Measurements from ENCODE around the gene NR5A1. TPM values are rescaled to one million over a fixed set of nuclear protein-coding genes. Genes with fewer than 3 reads are reported as not detected.

Gene NR5A1
- total RNA-seq, 1 donor from 2014 or later: 1.2 TPM

DNA sequence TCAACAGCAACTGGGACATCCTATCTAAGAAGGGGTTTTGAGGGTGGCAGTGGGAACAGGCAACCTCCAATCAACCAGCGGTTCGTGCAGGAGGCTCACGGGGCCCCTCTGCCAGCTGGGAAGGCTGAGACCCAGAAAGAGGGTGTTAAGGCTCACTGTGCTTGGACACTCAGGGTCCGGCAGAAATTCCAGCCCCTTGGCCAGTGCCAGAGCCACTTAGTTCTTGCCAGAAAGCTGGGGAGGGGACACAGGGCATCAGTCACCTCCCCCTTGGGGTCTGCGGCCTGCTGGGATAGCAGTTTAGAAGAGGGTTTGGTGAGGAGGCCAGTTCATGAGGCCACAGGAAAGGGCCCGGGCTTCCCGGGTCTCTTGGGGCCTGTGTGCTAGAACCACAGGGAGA, 36.5 kb downstream of the NR5A1 start:
- TF ChIP-seq, protein P1, sequence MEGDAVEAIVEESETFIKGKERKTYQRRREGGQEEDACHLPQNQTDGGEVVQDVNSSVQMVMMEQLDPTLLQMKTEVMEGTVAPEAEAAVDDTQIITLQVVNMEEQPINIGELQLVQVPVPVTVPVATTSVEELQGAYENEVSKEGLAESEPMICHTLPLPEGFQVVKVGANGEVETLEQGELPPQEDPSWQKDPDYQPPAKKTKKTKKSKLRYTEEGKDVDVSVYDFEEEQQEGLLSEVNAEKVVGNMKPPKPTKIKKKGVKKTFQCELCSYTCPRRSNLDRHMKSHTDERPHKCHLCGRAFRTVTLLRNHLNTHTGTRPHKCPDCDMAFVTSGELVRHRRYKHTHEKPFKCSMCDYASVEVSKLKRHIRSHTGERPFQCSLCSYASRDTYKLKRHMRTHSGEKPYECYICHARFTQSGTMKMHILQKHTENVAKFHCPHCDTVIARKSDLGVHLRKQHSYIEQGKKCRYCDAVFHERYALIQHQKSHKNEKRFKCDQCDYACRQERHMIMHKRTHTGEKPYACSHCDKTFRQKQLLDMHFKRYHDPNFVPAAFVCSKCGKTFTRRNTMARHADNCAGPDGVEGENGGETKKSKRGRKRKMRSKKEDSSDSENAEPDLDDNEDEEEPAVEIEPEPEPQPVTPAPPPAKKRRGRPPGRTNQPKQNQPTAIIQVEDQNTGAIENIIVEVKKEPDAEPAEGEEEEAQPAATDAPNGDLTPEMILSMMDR (IDR thresholded peaks at IDR 0.05; ENCODE audit: unreplicated experiment): no peak
- DNase-seq (ENCODE audit: low spot score): no peak
- Mint-ChIP-seq H3K27ac (ENCODE audit: unreplicated experiment) (no peak overlapping the region), H3K27me3 (ENCODE audit: unreplicated experiment) (peaks cover 14% of the 10 kb centered on the region), H3K36me3 (ENCODE audit: low read depth, unreplicated experiment) (no peaks in the 10 kb centered on the region), H3K4me1 (ENCODE audit: unreplicated experiment) (peaks cover 2% of the 10 kb centered on the region), H3K4me3 (ENCODE audit: unreplicated experiment) (no peak overlapping the region), H3K9me3 (ENCODE audit: unreplicated experiment) (no peaks in the 10 kb centered on the region)

DNA sequence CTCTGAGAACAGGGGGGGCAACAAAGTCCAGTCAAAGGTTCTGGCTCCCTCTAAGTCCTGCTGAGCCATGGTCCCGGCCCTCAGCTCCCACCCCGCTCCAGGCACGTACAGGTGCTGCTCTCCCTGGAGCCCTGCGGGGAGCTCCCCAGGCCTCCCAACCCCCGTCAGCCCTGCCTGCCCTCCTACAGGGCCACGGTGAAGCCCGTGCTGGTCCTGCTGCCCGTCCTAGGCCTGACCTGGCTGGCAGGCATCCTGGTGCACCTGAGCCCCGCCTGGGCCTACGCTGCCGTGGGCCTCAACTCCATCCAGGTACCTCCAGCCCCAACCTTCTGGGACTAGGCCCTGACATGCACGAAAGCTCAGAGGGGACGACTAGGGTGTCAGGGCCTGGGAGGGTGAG, 36.9 kb downstream of the NR5A1 start:
- H3K27ac Mint-ChIP-seq (ENCODE audit: unreplicated experiment): no peak overlapping the region
- H3K9me3 Mint-ChIP-seq (ENCODE audit: unreplicated experiment): no peaks in the 10 kb centered on the region
- no peaks in the 10 kb centered on the region for H3K36me3 Mint-ChIP-seq (ENCODE audit: low read depth, unreplicated experiment)
- peaks cover 14% of the 10 kb centered on the region for H3K27me3 Mint-ChIP-seq (ENCODE audit: unreplicated experiment)
- H3K4me1 Mint-ChIP-seq (ENCODE audit: unreplicated experiment): peaks cover 2% of the 10 kb centered on the region
- no peak overlapping the region for H3K4me3 Mint-ChIP-seq (ENCODE audit: unreplicated experiment)
- no peak for DNase-seq (ENCODE audit: low spot score)
- TF ChIP-seq, protein P1 (IDR thresholded peaks at IDR 0.05; ENCODE audit: unreplicated experiment): no peak

DNA sequence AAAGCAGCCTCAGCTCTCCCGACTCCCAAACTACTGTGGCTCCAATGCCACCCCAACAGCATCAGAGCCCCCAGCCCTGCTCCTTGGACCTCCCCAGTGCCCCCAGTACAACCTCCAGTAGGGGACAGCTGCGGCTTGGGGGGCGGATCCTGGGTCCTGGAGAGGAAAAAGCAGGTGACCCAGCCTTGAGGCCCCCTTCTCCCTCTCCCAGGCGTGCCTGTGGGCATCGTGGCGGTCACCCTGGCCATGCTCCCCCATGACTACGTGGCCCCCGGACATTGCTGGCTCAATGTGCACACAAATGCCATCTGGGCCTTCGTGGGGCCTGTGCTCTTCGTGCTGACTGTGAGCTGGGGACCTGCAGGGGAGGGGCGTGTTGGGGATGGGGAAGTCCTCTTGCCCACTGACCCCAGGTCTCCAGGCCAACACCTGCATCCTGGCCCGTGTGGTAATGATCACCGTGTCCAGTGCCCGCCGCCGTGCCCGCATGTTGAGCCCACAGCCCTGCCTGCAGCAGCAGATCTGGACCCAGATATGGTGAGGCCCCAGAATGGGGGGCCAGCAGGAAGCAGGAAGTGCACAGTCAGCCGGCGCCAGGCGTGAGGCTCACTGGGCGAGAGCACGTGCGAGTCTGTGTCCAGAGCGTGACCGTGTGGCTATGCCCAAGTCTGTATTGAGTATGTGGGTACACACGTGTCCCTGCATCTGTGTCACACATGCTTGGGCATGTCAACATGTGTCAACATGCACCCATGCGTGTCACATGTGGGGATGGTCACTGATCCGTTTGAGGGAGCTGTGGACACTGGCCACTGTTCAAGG, 38.0 kb downstream of the NR5A1 start:
- Mint-ChIP-seq H3K27ac (ENCODE audit: unreplicated experiment) (no peak overlapping the region), H3K4me1 (ENCODE audit: unreplicated experiment) (peaks cover 2% of the 10 kb centered on the region), H3K27me3 (ENCODE audit: unreplicated experiment) (peaks cover 16% of the 10 kb centered on the region), H3K36me3 (ENCODE audit: low read depth, unreplicated experiment) (no peaks in the 10 kb centered on the region), H3K9me3 (ENCODE audit: unreplicated experiment) (no peaks in the 10 kb centered on the region), H3K4me3 (ENCODE audit: unreplicated experiment) (no peak overlapping the region)
- TF ChIP-seq, protein P1 (IDR thresholded peaks at IDR 0.05; ENCODE audit: unreplicated experiment): no peak
- no peak for DNase-seq (ENCODE audit: low spot score)

DNA sequence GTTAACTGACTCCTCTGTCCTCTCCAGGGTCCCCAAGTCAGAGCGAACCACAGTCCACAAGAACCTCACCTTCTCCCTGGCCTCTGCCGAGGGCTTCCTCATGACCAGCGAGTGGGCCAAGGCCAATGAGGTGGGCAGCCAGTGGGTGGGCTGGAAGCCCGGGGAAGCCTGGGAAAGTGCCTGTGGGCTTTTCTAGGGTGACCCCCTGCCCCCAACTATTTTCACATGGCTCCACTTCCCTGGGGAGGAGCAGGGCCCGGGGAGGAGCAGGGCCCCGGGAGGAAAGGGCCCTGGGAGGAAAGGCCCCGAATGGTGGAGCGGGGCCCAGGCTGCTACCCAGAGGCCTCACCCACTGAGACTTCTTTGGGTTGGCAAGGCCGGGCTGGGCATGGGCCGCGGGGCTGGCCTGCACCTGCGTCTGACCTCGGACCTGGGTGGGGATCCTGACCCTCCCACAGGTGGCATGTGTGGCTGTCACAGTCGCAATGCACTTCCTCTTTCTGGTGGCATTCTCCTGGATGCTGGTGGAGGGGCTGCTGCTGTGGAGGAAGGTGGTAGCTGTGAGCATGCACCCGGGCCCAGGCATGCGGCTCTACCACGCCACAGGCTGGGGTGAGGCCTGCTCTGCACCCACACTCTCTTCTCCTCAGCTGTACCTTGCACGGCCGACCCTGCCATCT, 39.0 kb downstream of the NR5A1 start:
- TF ChIP-seq, protein P1 (IDR thresholded peaks at IDR 0.05; ENCODE audit: unreplicated experiment): no peak
- H3K9me3 Mint-ChIP-seq (ENCODE audit: unreplicated experiment): no peaks in the 10 kb centered on the region
- H3K27me3 Mint-ChIP-seq (ENCODE audit: unreplicated experiment): peaks cover 10% of the 10 kb centered on the region
- no peak overlapping the region for H3K4me3 Mint-ChIP-seq (ENCODE audit: unreplicated experiment)
- peaks cover 2% of the 10 kb centered on the region for H3K4me1 Mint-ChIP-seq (ENCODE audit: unreplicated experiment)
- no peaks in the 10 kb centered on the region for H3K36me3 Mint-ChIP-seq (ENCODE audit: low read depth, unreplicated experiment)
- no peak overlapping the region for H3K27ac Mint-ChIP-seq (ENCODE audit: unreplicated experiment)
- no peak for DNase-seq (ENCODE audit: low spot score)

All from endothelial cell (in vitro differentiated cells).